Measurements from ENCODE around the gene SLC6A16.

SLC6A16 gene

GRCh38 chr19:49271080-49271753 is 53.8 kb downstream of the SLC6A16 start:
- no peak for DNase-seq (ENCODE audit: low read depth)

- DNase-seq (ENCODE audit: low read depth) = peak; percentile 16
Observed at GRCh38 chr19:49266409-49266808, 58.6 kb downstream of the SLC6A16 start.

GRCh38 chr19:49264258-49264657 is 60.7 kb downstream of the SLC6A16 start:
- DNase-seq (ENCODE audit: low read depth) = no peak

GRCh38 chr19:49261602-49262001 is 63.4 kb downstream of the SLC6A16 start:
- no peak for DNase-seq (ENCODE audit: low read depth)

- no peak for DNase-seq (ENCODE audit: low read depth)
Observed at GRCh38 chr19:49256691-49257090, 68.3 kb downstream of the SLC6A16 start.

GRCh38 chr19:49255674-49256073 is 69.3 kb downstream of the SLC6A16 start:
- DNase-seq (ENCODE audit: low read depth) = no peak

- no peak for DNase-seq (ENCODE audit: low read depth)
Observed at GRCh38 chr19:49249933-49250332, 75.1 kb downstream of the SLC6A16 start.

- no peak for DNase-seq (ENCODE audit: low read depth)
Observed at GRCh38 chr19:49247676-49248075, 77.3 kb downstream of the SLC6A16 start.

GRCh38 chr19:49244256-49244655 is 80.7 kb downstream of the SLC6A16 start:
- no peak for DNase-seq (ENCODE audit: low read depth)

- no peak for DNase-seq (ENCODE audit: low read depth)
Observed at GRCh38 chr19:49243726-49244125, 81.3 kb downstream of the SLC6A16 start.

- no peak for DNase-seq (ENCODE audit: low read depth)
Observed at GRCh38 chr19:49243129-49243528, 81.9 kb downstream of the SLC6A16 start.

- DNase-seq (ENCODE audit: low read depth) = no peak
Observed at GRCh38 chr19:49241769-49242168, 83.2 kb downstream of the SLC6A16 start.

Data from T follicular helper cell (primary cell).